ENCODE results near the gene EPB41L4A.
A peak's percentile ranks its signal among the peaks of the same experiment; 100 is the strongest.

EPB41L4A gene

DNA sequence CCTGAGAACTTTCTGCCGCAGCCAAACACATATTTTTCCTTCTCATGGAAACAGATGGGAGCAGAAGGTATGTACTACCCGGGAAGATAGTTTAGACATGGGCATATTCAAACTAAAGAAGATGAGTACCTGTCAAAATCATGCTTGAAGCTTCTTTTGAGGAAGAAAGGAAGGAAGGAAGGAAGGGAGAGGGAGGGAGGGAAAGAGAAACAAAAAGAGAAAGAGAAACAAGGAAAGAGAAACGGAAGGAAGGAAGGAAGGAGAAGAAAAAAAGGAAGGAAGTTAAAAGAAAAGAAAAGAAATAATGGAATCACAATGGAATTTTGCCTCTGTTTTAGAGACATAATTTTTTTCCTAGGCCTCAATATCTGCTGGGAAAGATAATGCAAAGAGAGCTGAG lies 34.6 kb downstream of the EPB41L4A start:
- Histone ChIP-seq H3K27me3 (ENCODE audit: control insufficient read depth, insufficient read depth, low read length) (no peaks in the 10 kb centered on the region), H3K9me3 (ENCODE audit: control insufficient read depth, insufficient read depth, low read length) (no peaks in the 10 kb centered on the region), H3K27ac (ENCODE audit: low read length) (no peak overlapping the region), H3K4me1 (ENCODE audit: control insufficient read depth, insufficient read depth, low read length) (no peaks in the 10 kb centered on the region), H3K36me3 (ENCODE audit: control insufficient read depth, insufficient read depth, low read length) (no peaks in the 10 kb centered on the region), H3K4me3 (ENCODE audit: low read length) (no peak overlapping the region)
- 100% methylated on average over 1 of the region's 3 CpGs for WGBS (ENCODE audit: insufficient coverage, insufficient read length)
- DNase-seq (ENCODE audit: low read depth, low spot score) = no peak

DNA sequence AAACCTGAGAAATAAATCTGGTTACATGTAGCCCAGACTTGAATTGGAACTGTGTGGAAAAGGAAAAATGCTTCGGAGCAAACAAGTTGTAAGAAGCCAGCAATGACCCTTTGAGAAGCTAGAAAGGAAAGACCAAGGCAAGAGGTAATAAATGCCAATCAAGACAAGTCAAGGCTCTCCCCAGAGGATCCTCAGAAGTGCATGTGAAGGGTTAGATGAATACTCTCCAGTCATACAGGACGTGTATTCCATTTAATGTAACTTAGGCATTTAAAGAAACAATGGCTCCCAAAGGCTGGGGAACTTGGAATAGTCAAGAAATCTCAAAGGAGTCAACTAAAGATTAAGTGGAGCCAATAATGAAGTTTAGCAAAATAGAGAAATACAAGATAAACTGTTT lies 36.2 kb downstream of the EPB41L4A start:
- no peaks in the 10 kb centered on the region for H3K4me1 ChIP-seq (ENCODE audit: control insufficient read depth, insufficient read depth, low read length)
- no peak for DNase-seq (ENCODE audit: low read depth, low spot score)
- no peaks in the 10 kb centered on the region for H3K36me3 ChIP-seq (ENCODE audit: control insufficient read depth, insufficient read depth, low read length)
- WGBS (ENCODE audit: insufficient coverage, insufficient read length) = no CpG with 5 or more reads among the region's 2 CpGs
- no peak overlapping the region for H3K27ac ChIP-seq (ENCODE audit: low read length)
- no peak overlapping the region for H3K4me3 ChIP-seq (ENCODE audit: low read length)
- no peaks in the 10 kb centered on the region for H3K9me3 ChIP-seq (ENCODE audit: control insufficient read depth, insufficient read depth, low read length)
- H3K27me3 ChIP-seq (ENCODE audit: control insufficient read depth, insufficient read depth, low read length) = no peaks in the 10 kb centered on the region

DNA sequence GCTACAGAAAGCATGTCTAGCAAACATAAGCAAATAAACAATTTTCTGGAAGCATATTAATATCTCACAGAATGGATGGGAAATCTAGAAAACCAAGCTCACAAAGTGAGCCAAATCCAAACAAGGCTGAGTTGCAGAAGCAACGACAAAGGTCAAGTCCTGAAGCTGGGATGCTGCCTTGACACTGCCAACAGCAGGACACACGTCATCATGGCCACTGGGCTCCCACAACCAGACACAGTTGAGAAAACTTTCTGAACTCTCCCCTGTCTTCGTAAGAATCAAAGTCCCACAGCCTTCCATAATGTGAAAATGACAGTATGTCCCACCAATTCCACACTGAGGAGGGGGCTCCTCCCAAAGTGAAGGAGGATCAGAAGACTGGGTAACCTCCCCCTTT lies 37.6 kb downstream of the EPB41L4A start:
- DNase-seq (ENCODE audit: low read depth, low spot score) = no peak
- H3K4me1 ChIP-seq (ENCODE audit: control insufficient read depth, insufficient read depth, low read length) = no peaks in the 10 kb centered on the region
- WGBS (ENCODE audit: insufficient coverage, insufficient read length) = no CpG with 5 or more reads among the region's 3 CpGs
- H3K27me3 ChIP-seq (ENCODE audit: control insufficient read depth, insufficient read depth, low read length) = no peaks in the 10 kb centered on the region
- H3K4me3 ChIP-seq (ENCODE audit: low read length) = no peak overlapping the region
- no peaks in the 10 kb centered on the region for H3K36me3 ChIP-seq (ENCODE audit: control insufficient read depth, insufficient read depth, low read length)
- H3K27ac ChIP-seq (ENCODE audit: low read length) = no peak overlapping the region
- H3K9me3 ChIP-seq (ENCODE audit: control insufficient read depth, insufficient read depth, low read length) = no peaks in the 10 kb centered on the region

DNA sequence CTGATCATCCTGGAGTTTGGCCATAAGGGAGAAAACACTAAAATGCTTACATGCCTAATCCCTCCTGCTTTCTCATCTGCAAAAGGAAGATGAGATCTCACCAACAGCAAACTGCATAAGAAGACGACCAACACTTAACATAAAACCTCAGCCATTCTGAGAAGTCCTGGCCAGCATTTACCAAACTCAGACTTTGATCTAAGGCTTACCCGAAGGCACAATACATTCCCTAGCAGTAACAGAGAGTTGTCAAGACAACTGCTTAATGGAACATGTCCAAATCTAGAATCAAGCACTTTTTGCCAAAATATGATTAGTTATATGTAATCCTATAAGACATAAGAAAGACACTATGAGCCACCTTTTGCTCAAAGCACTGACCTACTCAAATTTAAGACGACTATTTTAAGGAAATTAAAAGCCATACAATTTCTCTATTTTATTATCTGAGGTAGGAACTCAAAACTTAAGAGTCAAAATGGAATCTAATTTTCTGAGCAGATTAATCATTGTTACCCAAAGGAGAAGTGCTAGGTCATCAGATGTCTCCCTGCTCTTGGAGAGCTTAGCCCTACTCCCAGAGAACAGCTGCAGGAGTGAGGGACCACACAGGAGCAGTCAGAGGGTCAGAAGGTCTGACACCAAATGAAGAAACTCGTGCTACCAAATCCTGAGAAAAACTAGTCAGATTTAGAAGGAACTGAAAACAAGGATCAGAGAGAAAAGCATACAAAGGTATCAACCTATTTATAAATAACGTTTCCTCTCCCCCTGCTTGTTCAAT lies 39.3 kb downstream of the EPB41L4A start:
- Histone ChIP-seq H3K27me3 (ENCODE audit: control insufficient read depth, insufficient read depth, low read length) (no peaks in the 10 kb centered on the region), H3K36me3 (ENCODE audit: control insufficient read depth, insufficient read depth, low read length) (no peaks in the 10 kb centered on the region), H3K9me3 (ENCODE audit: control insufficient read depth, insufficient read depth, low read length) (no peaks in the 10 kb centered on the region), H3K27ac (ENCODE audit: low read length) (no peak overlapping the region), H3K4me3 (ENCODE audit: low read length) (no peak overlapping the region), H3K4me1 (ENCODE audit: control insufficient read depth, insufficient read depth, low read length) (no peaks in the 10 kb centered on the region)
- DNase-seq (ENCODE audit: low read depth, low spot score) = no peak
- WGBS (ENCODE audit: insufficient coverage, insufficient read length) = no CpG with 5 or more reads among the region's 5 CpGs

DNA sequence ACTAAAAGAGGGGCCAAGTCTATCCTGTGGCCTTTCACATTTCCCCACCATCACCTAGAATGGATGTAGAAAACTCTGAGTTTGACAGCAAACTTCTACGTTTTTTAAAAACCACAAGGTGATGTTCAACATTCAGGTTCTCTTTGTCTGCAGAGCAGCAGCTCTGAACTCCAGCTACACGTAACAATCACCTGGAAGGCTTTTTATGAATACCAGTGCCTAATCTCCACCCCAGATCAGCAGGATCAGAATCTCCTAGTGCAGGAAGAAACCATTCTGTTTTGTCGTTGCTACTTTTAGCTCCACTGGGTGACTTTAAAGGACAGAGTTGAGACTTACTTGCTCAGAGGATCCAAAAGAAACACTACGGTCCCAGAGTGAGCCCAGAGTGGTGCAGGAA lies 44.3 kb downstream of the EPB41L4A start:
- Histone ChIP-seq H3K9me3 (ENCODE audit: control insufficient read depth, insufficient read depth, low read length) (no peaks in the 10 kb centered on the region), H3K4me1 (ENCODE audit: control insufficient read depth, insufficient read depth, low read length) (no peaks in the 10 kb centered on the region), H3K27me3 (ENCODE audit: control insufficient read depth, insufficient read depth, low read length) (no peaks in the 10 kb centered on the region), H3K27ac (ENCODE audit: low read length) (no peak overlapping the region), H3K4me3 (ENCODE audit: low read length) (no peak overlapping the region), H3K36me3 (ENCODE audit: control insufficient read depth, insufficient read depth, low read length) (no peaks in the 10 kb centered on the region)
- DNase-seq (ENCODE audit: low read depth, low spot score) = no peak
- no CpG with 5 or more reads among the region's 4 CpGs for WGBS (ENCODE audit: insufficient coverage, insufficient read length)

DNA sequence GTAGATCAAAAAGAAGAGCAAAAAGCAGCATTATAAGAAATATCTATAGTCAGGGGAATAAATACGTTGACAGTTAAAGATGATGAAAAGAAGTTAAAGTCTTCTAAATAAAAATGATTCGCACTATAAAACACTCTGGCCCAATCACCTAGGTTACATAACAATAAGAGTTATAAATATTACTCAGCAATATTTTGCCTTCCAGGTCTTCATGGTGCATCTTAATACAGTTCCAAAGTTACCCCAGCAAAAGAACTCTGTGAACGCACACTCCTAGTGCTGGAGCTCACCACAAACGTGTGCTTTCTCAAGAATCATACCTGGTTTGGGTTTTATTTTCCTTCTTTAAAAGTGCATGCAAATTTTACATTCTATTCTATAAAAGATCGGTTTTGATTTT lies 44.7 kb downstream of the EPB41L4A start:
- Histone ChIP-seq H3K27ac (ENCODE audit: low read length) (no peak overlapping the region), H3K4me3 (ENCODE audit: low read length) (no peak overlapping the region), H3K9me3 (ENCODE audit: control insufficient read depth, insufficient read depth, low read length) (no peaks in the 10 kb centered on the region), H3K36me3 (ENCODE audit: control insufficient read depth, insufficient read depth, low read length) (no peaks in the 10 kb centered on the region), H3K4me1 (ENCODE audit: control insufficient read depth, insufficient read depth, low read length) (no peaks in the 10 kb centered on the region), H3K27me3 (ENCODE audit: control insufficient read depth, insufficient read depth, low read length) (no peaks in the 10 kb centered on the region)
- no peak for DNase-seq (ENCODE audit: low read depth, low spot score)
- WGBS (ENCODE audit: insufficient coverage, insufficient read length) = no CpG with 5 or more reads among the region's 5 CpGs

DNA sequence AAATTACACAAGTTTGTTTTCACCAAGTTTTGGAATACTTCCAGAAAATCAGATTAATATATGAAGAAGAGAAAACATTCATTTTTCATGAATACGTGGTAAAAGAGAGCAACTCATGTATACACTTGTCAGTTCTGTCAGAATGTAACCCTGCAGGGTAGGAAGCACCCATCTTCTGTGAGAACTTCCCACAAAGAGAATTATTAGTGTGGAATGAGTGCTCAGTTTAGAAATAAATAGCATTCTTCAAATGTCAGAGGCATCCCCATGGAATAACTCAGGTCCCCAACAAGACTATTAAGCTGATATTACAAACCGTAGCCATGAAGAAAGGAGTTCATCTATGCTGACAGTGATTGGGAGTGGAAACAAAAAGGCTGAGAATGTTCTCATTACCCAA lies 45.2 kb downstream of the EPB41L4A start:
- no peak overlapping the region for H3K27ac ChIP-seq (ENCODE audit: low read length)
- H3K9me3 ChIP-seq (ENCODE audit: control insufficient read depth, insufficient read depth, low read length) = no peaks in the 10 kb centered on the region
- no peaks in the 10 kb centered on the region for H3K27me3 ChIP-seq (ENCODE audit: control insufficient read depth, insufficient read depth, low read length)
- H3K4me3 ChIP-seq (ENCODE audit: low read length) = no peak overlapping the region
- no peaks in the 10 kb centered on the region for H3K36me3 ChIP-seq (ENCODE audit: control insufficient read depth, insufficient read depth, low read length)
- H3K4me1 ChIP-seq (ENCODE audit: control insufficient read depth, insufficient read depth, low read length) = no peaks in the 10 kb centered on the region
- no CpG with 5 or more reads among the region's 2 CpGs for WGBS (ENCODE audit: insufficient coverage, insufficient read length)
- no peak for DNase-seq (ENCODE audit: low read depth, low spot score)

DNA sequence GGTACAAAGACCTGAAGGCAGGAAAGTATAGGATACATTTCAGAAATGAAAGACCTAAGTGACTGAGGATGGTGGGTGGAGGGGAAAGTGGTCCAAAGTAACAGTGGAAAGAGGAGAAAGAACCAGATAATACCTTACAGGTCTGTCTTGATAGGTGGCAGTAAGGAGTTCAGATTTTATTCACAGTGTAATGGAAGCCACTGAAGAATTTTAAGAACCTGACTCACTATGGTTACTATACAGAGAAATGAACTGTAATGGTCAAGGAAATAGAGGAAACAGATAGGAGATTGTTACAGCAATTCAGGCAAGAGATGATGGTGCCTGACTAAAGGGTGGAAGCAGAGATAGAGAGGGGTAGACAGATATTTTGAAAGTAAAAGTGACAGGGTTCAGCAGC lies 46.5 kb downstream of the EPB41L4A start:
- Histone ChIP-seq H3K27ac (ENCODE audit: low read length) (no peak overlapping the region), H3K36me3 (ENCODE audit: control insufficient read depth, insufficient read depth, low read length) (no peaks in the 10 kb centered on the region), H3K9me3 (ENCODE audit: control insufficient read depth, insufficient read depth, low read length) (no peaks in the 10 kb centered on the region), H3K4me1 (ENCODE audit: control insufficient read depth, insufficient read depth, low read length) (no peaks in the 10 kb centered on the region), H3K27me3 (ENCODE audit: control insufficient read depth, insufficient read depth, low read length) (no peaks in the 10 kb centered on the region), H3K4me3 (ENCODE audit: low read length) (no peak overlapping the region)
- no peak for DNase-seq (ENCODE audit: low read depth, low spot score)

DNA sequence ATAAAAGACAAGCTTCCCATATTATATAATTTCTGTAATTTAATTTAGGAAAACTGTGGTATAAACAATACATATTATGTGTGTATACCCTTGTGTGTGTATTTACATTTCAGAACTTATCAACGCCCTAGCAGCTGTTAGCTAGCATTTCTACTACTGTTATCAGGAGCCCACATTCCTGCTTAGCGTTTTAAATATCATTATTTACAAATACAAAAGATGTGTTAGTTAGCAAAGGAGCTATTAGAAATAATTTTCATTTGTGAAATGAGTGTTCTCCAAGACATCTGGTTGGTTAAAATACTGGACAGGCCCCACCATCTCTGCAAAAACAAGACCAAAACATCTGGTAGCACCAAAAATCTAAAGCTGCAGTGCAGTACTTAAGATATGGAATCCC lies 48.0 kb downstream of the EPB41L4A start:
- no peaks in the 10 kb centered on the region for H3K36me3 ChIP-seq (ENCODE audit: control insufficient read depth, insufficient read depth, low read length)
- H3K27ac ChIP-seq (ENCODE audit: low read length) = no peak overlapping the region
- H3K9me3 ChIP-seq (ENCODE audit: control insufficient read depth, insufficient read depth, low read length) = no peaks in the 10 kb centered on the region
- no peak overlapping the region for H3K4me3 ChIP-seq (ENCODE audit: low read length)
- H3K27me3 ChIP-seq (ENCODE audit: control insufficient read depth, insufficient read depth, low read length) = no peaks in the 10 kb centered on the region
- no peak for DNase-seq (ENCODE audit: low read depth, low spot score)
- WGBS (ENCODE audit: insufficient coverage, insufficient read length) = no CpG with 5 or more reads among the region's 2 CpGs
- no peaks in the 10 kb centered on the region for H3K4me1 ChIP-seq (ENCODE audit: control insufficient read depth, insufficient read depth, low read length)

DNA sequence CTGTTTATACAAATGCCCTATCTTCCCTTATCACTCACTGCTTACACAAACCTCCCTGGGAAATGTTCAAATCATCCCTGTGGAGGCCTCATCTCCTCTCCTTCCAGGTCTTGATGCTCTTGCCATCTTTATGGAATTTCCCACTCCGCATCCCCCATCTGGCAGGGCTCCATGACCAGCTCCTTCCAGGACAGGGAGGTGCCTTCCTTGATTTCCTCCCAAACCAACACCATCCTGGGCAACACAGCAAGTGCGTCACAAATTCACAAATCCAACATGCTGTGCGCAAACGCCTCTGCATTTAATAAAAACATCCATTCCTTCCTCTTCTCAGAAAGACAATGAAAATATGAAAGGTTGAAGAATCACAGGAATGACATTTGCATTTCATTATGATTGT lies 51.7 kb downstream of the EPB41L4A start:
- Histone ChIP-seq H3K36me3 (ENCODE audit: control insufficient read depth, insufficient read depth, low read length) (no peaks in the 10 kb centered on the region), H3K27me3 (ENCODE audit: control insufficient read depth, insufficient read depth, low read length) (no peaks in the 10 kb centered on the region; the same call in 1 of the 2 replicates), H3K4me3 (ENCODE audit: low read length) (no peak overlapping the region), H3K4me1 (ENCODE audit: control insufficient read depth, insufficient read depth, low read length) (no peaks in the 10 kb centered on the region), H3K27ac (ENCODE audit: low read length) (no peak overlapping the region), H3K9me3 (ENCODE audit: control insufficient read depth, insufficient read depth, low read length) (no peaks in the 10 kb centered on the region)
- no CpG with 5 or more reads among the region's 4 CpGs for WGBS (ENCODE audit: insufficient coverage, insufficient read length)
- no peak for DNase-seq (ENCODE audit: low read depth, low spot score)

DNA sequence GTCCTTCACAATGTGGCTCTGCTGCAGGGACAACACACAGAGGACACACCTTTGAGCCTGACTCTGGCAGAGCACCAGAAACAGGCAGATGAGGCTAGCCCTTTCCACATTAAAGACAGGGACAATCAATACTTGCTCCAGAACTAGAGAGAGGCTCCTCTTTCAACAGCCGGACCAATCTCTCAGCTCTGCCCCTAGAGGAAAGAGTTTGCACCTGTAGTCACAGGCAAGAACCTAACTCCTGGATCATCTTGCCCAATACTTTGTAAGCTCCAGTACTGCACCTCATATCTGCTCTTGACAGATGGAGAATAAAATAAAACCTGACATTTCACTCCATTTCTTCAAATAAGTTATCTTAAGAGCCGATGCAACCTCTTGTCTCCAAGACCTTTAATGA lies 52.1 kb downstream of the EPB41L4A start:
- Histone ChIP-seq H3K36me3 (ENCODE audit: control insufficient read depth, insufficient read depth, low read length) (no peaks in the 10 kb centered on the region), H3K9me3 (ENCODE audit: control insufficient read depth, insufficient read depth, low read length) (no peaks in the 10 kb centered on the region), H3K27me3 (ENCODE audit: control insufficient read depth, insufficient read depth, low read length) (no peaks in the 10 kb centered on the region; the same call in 1 of the 2 replicates), H3K4me3 (ENCODE audit: low read length) (no peak overlapping the region), H3K27ac (ENCODE audit: low read length) (no peak overlapping the region), H3K4me1 (ENCODE audit: control insufficient read depth, insufficient read depth, low read length) (no peaks in the 10 kb centered on the region)
- no CpG with 5 or more reads among the region's 2 CpGs for WGBS (ENCODE audit: insufficient coverage, insufficient read length)
- peak; percentile 27 for DNase-seq (ENCODE audit: low read depth, low spot score)

Data from iPS DF 6.9 (cell line).